Measurements from ENCODE around the gene CHRNA5. TPM values are rescaled to one million over a fixed set of nuclear protein-coding genes. Genes with fewer than 3 reads are reported as not detected.

CHRNA5 gene
- total RNA-seq, 2 donors from 2014 or later = 9.7 to 10.3 TPM

DNA sequence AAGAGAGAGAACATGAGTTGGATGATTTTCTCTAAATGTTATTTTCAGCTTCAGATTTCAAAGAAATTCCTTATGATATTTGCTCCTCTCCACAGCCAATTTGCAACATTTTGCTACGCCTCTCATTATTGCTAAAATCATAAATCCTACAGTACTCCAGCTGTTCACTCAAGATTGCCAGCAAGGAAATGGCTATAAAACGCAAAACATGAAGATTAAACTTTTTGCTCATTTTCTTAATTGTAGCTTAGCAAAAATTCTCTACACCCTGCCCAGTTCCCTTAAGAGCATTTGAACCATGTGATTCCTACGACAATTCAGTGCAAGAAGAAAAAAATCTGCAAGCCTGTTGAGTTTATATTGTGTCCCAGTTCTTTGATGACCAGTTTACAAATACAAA, 48.7 kb downstream of the CHRNA5 start:
- intact Hi-C loops (cut with DNase I) = no loop called here
- H3K27me3 ChIP-seq = peaks cover 5% of the 10 kb centered on the region
- TF ChIP-seq, protein P1, sequence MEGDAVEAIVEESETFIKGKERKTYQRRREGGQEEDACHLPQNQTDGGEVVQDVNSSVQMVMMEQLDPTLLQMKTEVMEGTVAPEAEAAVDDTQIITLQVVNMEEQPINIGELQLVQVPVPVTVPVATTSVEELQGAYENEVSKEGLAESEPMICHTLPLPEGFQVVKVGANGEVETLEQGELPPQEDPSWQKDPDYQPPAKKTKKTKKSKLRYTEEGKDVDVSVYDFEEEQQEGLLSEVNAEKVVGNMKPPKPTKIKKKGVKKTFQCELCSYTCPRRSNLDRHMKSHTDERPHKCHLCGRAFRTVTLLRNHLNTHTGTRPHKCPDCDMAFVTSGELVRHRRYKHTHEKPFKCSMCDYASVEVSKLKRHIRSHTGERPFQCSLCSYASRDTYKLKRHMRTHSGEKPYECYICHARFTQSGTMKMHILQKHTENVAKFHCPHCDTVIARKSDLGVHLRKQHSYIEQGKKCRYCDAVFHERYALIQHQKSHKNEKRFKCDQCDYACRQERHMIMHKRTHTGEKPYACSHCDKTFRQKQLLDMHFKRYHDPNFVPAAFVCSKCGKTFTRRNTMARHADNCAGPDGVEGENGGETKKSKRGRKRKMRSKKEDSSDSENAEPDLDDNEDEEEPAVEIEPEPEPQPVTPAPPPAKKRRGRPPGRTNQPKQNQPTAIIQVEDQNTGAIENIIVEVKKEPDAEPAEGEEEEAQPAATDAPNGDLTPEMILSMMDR (IDR thresholded peaks at IDR 0.05) = no peak
- H3K27ac ChIP-seq = no peak overlapping the region
- no peak overlapping the region for H3K4me3 ChIP-seq
- no peak for DNase-seq
- H3K9ac ChIP-seq (ENCODE audit: low read depth in 2 of 2, low read length in 2 of 2) = no peak overlapping the region
- H3K9me3 ChIP-seq = no peaks in the 10 kb centered on the region
- H3K36me3 ChIP-seq = no peaks in the 10 kb centered on the region
- H3K4me1 ChIP-seq = no peaks in the 10 kb centered on the region

DNA sequence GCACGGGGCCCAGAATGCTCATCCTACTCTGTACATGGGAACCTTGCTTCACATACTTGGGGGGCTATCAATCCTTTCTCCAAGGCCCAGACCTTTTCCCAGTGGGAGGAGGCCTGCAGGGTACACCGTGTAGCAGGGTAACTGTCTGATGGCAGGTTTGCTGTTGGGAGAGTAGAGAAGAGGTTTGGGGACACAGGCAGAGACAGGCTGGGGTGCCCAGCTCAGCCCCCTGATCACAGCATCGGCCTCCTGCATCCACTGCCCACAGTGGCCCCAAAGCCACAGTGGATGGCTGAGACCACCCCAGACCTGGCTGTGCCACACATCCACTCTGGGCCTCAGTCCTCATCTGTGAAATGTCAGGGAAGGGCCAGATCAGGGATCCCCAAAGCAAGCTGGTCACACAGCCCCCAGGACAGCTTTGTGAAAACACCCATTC, 49.9 kb downstream of the CHRNA5 start:
- no peak overlapping the region for H3K4me3 ChIP-seq
- DNase-seq = no peak
- no peaks in the 10 kb centered on the region for H3K4me1 ChIP-seq
- intact Hi-C loops (cut with DNase I) = loop anchor here (5.0 kb wide), 1 partner anchor 137 kb away; no protein-coding TSS in a partner anchor
- TF ChIP-seq, protein P1 (IDR thresholded peaks at IDR 0.05) = no peak
- H3K36me3 ChIP-seq = no peaks in the 10 kb centered on the region
- no peaks in the 10 kb centered on the region for H3K9me3 ChIP-seq
- no peak overlapping the region for H3K27ac ChIP-seq
- peaks cover 17% of the 10 kb centered on the region for H3K27me3 ChIP-seq
- H3K9ac ChIP-seq (ENCODE audit: low read depth in 2 of 2, low read length in 2 of 2) = no peak overlapping the region

DNA sequence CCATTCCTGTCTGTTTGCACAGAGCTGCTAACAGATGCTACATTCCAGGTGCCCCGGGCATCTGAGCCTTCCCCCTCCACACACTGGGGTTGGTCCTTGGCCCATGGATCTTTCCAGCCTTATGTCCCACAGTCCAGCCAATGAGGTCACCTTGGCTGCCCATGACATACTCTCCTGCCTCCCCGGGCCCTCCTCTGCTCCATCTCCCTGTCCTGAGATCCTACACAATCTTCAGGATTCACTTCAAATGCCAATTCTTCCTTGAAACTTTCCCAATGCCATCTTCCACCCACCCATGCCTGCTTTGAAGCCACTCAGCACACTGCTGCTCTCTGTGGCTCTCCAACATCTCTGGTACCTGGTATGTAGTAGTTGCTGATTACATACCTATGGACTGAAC, 51.2 kb downstream of the CHRNA5 start:
- Histone ChIP-seq H3K4me3 (no peak overlapping the region), H3K27me3 (peaks cover 30% of the 10 kb centered on the region), H3K27ac (no peak overlapping the region), H3K36me3 (no peaks in the 10 kb centered on the region), H3K9ac (ENCODE audit: low read depth in 2 of 2, low read length in 2 of 2) (no peak overlapping the region), H3K9me3 (no peaks in the 10 kb centered on the region), H3K4me1 (no peaks in the 10 kb centered on the region)
- TF ChIP-seq, protein P1 (IDR thresholded peaks at IDR 0.05) = no peak
- intact Hi-C loops (cut with DNase I) = loop anchor here (5.0 kb wide), 1 partner anchor 136 kb away; no protein-coding TSS in a partner anchor
- no peak for DNase-seq

DNA sequence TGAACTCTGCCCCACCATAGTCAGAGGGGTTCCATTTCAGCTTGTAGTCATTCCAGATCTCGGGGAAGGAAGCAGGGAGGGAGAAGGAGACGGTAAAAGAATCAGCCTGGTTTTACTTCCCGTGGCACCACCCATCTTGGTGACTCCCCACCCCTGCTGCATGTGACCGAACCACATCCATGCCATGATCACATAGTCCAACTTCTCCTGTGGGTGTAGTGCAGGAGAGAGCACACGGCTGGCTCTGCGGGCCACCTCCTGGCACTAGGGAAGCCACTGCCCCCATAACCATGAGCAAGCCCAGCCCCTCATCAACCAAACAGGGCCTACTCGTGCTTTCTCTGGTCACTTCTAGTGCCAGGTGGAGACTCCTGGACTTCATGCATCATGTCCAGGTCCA, 51.8 kb downstream of the CHRNA5 start:
- H3K36me3 ChIP-seq = no peaks in the 10 kb centered on the region
- no peaks in the 10 kb centered on the region for H3K4me1 ChIP-seq
- DNase-seq = no peak
- intact Hi-C loops (cut with DNase I) = loop anchor here (1.0 to 5.0 kb wide), 2 partner anchors 92 to 135 kb away; no protein-coding TSS in a partner anchor
- H3K4me3 ChIP-seq = no peak overlapping the region
- TF ChIP-seq, protein P1 (IDR thresholded peaks at IDR 0.05) = no peak
- H3K27me3 ChIP-seq = peaks cover 32% of the 10 kb centered on the region
- no peak overlapping the region for H3K27ac ChIP-seq
- no peak overlapping the region for H3K9ac ChIP-seq (ENCODE audit: low read depth in 2 of 2, low read length in 2 of 2)
- no peaks in the 10 kb centered on the region for H3K9me3 ChIP-seq

DNA sequence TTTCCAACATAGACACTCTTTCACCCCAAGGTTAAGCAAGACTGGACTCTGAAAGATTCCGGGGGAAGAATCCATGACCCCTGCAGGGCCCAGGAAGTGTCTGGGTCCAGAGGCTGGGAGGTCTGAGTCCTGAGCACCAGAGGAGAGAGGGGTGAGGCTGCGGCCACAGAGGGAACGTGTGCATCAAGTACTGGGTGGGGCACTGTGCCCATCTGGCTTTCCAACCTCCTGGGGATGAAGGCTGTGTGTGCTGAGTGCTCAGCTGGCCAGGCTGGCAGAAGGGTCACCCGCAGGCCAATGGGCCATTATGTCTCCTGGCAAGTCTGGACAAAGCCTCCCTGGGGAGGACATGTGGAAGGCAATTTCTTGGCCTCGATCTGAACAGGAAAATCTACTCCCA, 52.2 kb downstream of the CHRNA5 start:
- H3K9ac ChIP-seq (ENCODE audit: low read depth in 2 of 2, low read length in 2 of 2) = no peak overlapping the region
- H3K4me1 ChIP-seq = no peaks in the 10 kb centered on the region
- H3K27ac ChIP-seq = no peak overlapping the region
- H3K9me3 ChIP-seq = no peaks in the 10 kb centered on the region
- H3K4me3 ChIP-seq = no peak overlapping the region
- DNase-seq = no peak
- intact Hi-C loops (cut with DNase I) = loop anchor here (1.0 to 5.0 kb wide), 2 partner anchors 92 to 135 kb away; no protein-coding TSS in a partner anchor
- no peaks in the 10 kb centered on the region for H3K36me3 ChIP-seq
- peaks cover 34% of the 10 kb centered on the region for H3K27me3 ChIP-seq
- TF ChIP-seq, protein P1 (IDR thresholded peaks at IDR 0.05) = no peak

Measured in colonic mucosa (tissue), 4 donors.